ENCODE data around the gene IL21.

The IL21 gene

GRCh38 chr4:122632396-122633143 lies 11.7 kb upstream of the IL21 start:
- DNase-seq, result no peak

GRCh38 chr4:122625156-122625555 lies 4.3 kb upstream of the IL21 start:
- DNase-seq, result no peak

DNA sequence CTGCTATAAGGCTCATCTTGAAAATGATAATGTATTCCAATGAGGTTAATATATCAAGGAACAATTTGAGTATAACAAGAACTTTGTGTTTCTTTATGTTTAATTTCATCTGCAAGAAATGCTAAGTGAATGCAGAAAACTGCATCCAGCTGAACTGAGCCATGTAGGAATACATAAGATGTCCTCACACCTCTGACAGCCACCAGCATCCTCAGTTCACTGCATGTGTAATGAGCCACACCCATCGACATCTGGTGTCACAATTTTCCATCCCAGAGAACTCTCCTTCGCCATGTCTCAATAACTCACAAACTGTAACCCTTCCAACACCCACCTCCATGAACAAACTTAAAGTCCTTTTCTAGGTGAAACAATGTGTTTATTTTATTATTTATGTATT lies 3.3 kb upstream of the IL21 start:
- no peak for DNase-seq

GRCh38 chr4:122623637-122624166 lies 2.8 kb upstream of the IL21 start:
- DNase-seq, result no peak

DNA sequence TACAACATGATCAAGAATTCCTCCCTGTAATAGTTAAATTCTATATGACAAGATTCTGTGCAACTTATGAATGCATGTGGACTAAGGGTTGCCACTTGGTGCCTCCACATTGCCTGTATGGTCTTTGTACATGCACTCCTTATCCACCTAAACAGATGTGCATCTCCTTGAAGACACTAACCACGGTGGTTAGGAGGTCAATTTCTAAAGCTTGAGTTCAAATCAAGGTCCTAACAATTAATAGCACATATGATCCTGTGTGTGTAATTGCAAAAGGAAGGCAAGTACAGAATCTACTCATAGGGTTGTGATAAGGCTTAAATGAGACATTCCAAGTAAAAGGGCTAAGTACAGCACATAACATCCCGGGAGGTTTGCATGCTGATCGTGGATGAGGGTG lies 1.5 kb upstream of the IL21 start:
- DNase-seq, result no peak

DNA sequence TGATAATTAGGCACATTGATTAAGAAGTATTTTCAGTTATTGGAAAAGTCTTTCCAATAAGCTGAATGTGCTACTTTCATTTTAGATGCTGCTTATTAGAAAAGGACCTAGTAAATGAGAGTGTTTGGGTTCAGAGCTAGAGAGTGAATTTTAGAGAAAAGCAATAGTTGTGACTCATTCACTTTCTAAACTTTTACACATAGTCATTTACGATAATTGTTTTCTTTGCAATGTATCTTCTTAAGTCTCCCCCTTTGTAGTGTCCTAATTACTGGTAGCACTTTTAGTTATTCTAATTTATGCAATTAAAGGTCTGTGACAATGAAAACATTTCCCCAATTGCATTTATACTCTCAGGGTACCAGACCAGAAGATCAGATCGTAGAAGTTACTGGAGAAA lies 1.3 kb downstream of the IL21 start:
- no peak for DNase-seq

GRCh38 chr4:122617597-122618593 lies 3.0 kb downstream of the IL21 start:
- DNase-seq, result no peak

GRCh38 chr4:122616915-122617596 lies 3.8 kb downstream of the IL21 start:
- no peak for DNase-seq

DNA sequence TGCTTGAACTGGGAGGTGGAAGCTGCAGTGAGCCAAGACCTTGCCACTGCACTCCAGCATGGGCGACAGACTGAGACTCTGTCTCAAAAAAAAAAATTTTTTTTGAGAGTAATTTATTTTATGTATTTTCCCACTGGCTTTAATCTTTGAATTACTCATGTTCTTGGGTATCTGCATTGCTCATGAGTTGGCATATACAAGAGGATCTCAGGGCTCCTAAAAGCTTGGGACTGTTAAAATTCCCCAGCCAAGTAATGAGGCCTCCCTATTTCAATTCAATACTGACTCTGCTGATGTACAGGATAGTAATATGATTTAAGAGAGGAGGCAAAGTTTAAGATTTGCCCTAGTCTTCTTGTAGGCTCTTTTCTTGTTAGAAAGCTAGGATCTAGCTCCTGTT lies 6.2 kb downstream of the IL21 start:
- no peak for DNase-seq

- no peak for DNase-seq
These were observed 8.3 kb downstream of the IL21 start for GRCh38 chr4:122612540-122612939.

DNA sequence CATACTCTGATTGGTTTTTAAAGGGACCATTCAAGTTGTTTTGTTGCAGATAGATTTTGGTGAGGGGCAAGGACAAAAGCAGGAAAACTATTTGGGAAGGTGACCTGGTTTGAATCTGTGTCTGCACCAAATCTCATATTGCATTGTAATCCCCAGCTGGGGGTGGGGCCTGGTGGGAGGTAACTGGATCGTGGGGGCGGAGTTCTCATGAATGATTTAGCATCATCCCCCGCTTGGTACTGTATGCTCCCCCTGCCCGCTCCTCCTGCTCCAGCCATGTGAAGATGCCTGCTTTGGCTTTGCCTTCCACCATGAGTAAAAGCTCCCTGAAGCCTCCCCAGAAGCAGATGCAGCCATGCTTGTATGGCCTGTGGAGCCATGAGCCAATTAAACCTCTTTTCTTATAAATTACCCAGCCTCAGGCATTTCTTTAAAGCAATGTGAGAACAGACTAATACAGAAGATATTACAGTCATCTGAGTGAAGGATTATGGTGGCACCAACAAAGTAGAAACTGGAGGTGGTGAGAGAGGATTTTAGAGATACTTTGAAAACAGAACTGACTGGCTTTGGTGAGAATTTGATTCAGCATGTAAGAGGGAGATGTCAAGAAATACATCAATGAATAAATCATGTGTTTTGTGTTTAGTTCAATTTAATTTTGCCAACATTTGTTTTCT lies 14.4 kb downstream of the IL21 start:
- peak; percentile 8 for DNase-seq

DNA sequence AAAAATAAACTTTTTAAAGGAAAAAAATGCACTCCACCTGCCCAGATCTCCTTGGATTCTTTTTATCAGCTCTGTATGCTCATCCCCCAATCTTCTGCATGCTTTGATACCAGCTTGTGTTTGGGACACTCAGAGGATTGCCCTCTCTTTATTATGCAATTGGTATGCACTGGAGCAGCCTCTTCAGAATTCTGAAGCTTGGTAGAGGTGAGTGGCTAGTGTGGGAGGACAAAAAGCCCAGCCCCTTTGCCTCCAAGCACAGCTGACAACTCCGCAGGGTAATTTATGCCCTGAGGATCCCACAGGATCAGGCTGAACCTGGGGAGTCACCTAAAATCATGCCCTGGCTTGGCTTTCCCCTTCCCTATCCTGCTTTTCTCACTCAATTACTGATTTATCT lies 16.7 kb downstream of the IL21 start:
- DNase-seq, result no peak

GRCh38 chr4:122603156-122603574 lies 17.7 kb downstream of the IL21 start:
- DNase-seq, result peak; percentile 11

- peak; percentile 23 for DNase-seq
These were observed 18.4 kb downstream of the IL21 start for GRCh38 chr4:122602277-122603142.

DNA sequence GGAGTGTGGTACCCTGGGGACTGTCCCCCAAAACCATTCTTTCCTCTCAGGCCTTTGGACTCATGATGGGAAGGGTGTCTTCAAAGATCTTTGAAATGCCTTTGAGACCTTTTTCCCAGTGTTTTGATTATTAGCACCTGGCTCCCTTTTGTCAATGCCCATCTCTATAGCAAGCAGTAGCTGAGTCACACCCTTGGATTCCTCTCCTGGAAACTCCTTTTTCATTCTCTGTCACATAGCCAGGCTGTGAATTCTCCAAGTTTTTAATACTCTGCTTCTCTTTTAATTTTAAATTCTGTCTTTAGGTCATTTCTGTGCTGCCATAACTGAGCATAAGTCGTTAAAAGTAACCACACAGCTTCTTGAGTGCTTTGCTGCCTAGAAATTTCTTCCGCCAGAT lies 29.7 kb downstream of the IL21 start:
- no peak for DNase-seq

DNA sequence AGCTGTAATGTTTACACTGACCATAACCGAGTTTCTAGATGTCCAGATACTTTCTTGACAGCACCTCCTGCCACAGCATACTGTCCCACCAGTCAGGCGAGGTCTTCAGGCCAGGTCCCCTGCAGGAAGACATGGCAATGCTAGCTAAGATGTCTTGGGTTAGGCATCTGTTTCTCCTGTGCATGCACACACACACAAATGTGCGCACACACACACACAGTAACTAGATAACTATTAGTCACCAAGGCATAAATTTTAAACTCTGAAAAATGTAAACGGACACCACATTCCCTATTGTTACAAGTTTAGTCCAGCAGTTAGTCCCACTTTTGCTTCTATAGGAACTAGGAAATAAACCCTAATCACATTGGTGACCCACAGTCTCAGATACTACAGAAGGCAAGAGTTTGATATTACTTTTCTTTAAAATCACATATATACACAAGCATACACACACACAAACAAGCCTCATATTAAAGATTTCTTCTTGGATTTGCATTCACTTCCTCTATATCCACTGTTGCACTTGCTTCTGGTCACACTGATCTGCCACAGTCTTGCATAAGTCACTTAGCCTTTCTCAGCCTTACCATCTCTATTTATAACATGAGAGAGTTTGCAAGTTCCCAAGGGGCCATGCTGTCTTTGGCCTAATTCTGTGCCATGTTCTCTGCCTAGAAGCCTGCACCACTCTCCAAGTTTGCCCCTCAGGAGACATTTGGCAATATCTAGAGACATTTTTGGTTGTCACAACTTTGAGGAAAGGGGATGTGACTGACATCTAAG lies 32.2 kb downstream of the IL21 start:
- DNase-seq, result no peak

DNA sequence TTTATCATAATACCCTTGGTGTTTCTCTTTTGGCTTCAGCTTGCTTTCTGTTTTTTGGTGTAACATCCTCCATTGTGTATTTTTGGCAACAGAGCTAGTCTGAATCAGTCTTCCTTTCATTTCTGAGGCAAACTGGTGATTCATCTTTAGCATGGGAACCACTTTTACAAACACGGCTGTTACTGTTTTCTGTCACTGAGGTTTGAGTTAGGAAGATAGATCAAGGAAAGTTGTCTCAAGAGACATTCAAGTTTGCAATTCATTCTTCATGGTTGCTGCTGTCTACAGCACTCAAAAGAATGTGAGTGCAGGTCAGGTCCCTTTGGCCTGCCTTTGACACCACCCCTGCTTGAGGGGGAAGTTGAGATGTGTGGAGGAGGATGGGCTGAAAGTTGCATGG lies 36.3 kb downstream of the IL21 start:
- DNase-seq, result no peak

DNA sequence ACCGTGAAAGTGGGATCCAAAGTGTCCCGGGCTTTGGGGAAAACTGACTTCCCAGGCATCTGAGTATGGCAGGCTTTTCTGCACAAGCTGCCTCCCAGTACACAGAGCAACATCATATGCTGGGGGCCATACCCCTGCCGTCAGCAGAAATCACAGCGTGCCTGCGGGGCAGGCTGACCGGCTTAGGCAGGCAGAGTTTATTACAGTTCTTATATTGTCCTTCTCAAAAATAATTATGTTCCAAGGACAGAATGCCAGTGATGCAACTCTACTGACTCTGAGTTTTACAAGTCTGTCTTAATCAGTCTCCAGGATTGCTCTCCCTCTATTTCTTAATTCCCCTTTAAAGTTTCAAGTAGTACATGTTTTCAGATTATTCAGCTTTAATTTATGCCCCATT lies 37.0 kb downstream of the IL21 start:
- DNase-seq, result no peak

- peak; percentile 50 for DNase-seq
These were observed 42.8 kb downstream of the IL21 start for GRCh38 chr4:122577808-122578781.

Measured in eye (tissue), 1 donor.